Suppressor macrophage (primary cell): ENCODE measurements around the gene COMMD8.
"Not testable (repeated sequence)": the region's sequence is repeated elsewhere in the genome, so short reads cannot be mapped to it uniquely, and the experiment has no call there.

Experiments
- DNase-seq, 4 experiments: peaks; one replicate each; pipeline ENCODE4 v3.0.0-alpha.2; 2020 to 2022
- total RNA-seq, 17 experiments: gene quantifications; one replicate each; lab custom pipeline; 2026; ENCODE audit warnings: mixed read lengths in 6 of 17, inconsistent platforms in 3 of 17; lab: John Stamatoyannopoulos, UW

COMMD8 gene
- 10.8 to 62.7 (median 29.9) reads per million in 17 experiments for total RNA-seq

- DNase-seq = peak; percentile 99 to 100 (median 99)
Observed at GRCh38 chr4:47463235-47463956, at the start of gene COMMD8. Gene COMMD8, minus strand, starts transcription at chr4:47463702. Its CDS starts 51 bp downstream, at chr4:47463651.

GRCh38 chr4:47510506-47511143 is 47.1 kb upstream of the COMMD8 start:
- DNase-seq = peak; percentile 40 to 87 (median 59)

GRCh38 chr4:47505666-47506065 is 42.2 kb upstream of the COMMD8 start:
- DNase-seq = no peak

GRCh38 chr4:47505147-47505546 is 41.6 kb upstream of the COMMD8 start:
- DNase-seq = no peak

GRCh38 chr4:47500776-47501175 is 37.3 kb upstream of the COMMD8 start:
- no peak for DNase-seq

GRCh38 chr4:47499700-47500099 is 36.2 kb upstream of the COMMD8 start:
- DNase-seq = peak in 2 of 4 experiments; percentile 62 to 66

GRCh38 chr4:47498899-47499298 is 35.4 kb upstream of the COMMD8 start:
- DNase-seq = no peak

- no peak for DNase-seq
Observed at GRCh38 chr4:47494124-47494430, 30.6 kb upstream of the COMMD8 start.

GRCh38 chr4:47493238-47494123 is 30.0 kb upstream of the COMMD8 start:
- DNase-seq = no peak

- DNase-seq = peak in 3 of 4 experiments; percentile 18 to 33 (median 27)
Observed at GRCh38 chr4:47490550-47490949, 27.0 kb upstream of the COMMD8 start.

GRCh38 chr4:47488706-47489105 is 25.2 kb upstream of the COMMD8 start:
- no peak for DNase-seq

GRCh38 chr4:47486727-47487126 is 23.2 kb upstream of the COMMD8 start:
- DNase-seq = not testable (repeated sequence)

GRCh38 chr4:47486231-47486673 is 22.8 kb upstream of the COMMD8 start:
- DNase-seq = no peak

GRCh38 chr4:47485768-47486167 is 22.3 kb upstream of the COMMD8 start:
- no peak for DNase-seq

- peak; percentile 95 to 98 (median 96) for DNase-seq
Observed at GRCh38 chr4:47485047-47485692, 21.7 kb upstream of the COMMD8 start, which contains the start of gene ATP10D. Gene ATP10D, plus strand, starts transcription at chr4:47485275. Its CDS starts 27,266 bp downstream, at chr4:47512541.

GRCh38 chr4:47484168-47484567 is 20.7 kb upstream of the COMMD8 start:
- no peak for DNase-seq

- no peak for DNase-seq
Observed at GRCh38 chr4:47483745-47484144, 20.2 kb upstream of the COMMD8 start.

GRCh38 chr4:47482326-47482725 is 18.8 kb upstream of the COMMD8 start:
- peak; percentile 33 to 82 (median 54) for DNase-seq

GRCh38 chr4:47478804-47479203 is 15.3 kb upstream of the COMMD8 start:
- DNase-seq = no peak

GRCh38 chr4:47475411-47475810 is 11.9 kb upstream of the COMMD8 start:
- no peak for DNase-seq

- no peak for DNase-seq
Observed at GRCh38 chr4:47474799-47475198, 11.3 kb upstream of the COMMD8 start.

- no peak for DNase-seq
Observed at GRCh38 chr4:47473141-47473750, 9.7 kb upstream of the COMMD8 start.
